Endothelial cell of umbilical vein (primary cell): ENCODE results near the gene ASCL3. TPM values are rescaled to one million over a fixed set of nuclear protein-coding genes. Genes with fewer than 3 reads are reported as not detected.

Experiments used
- BruUV-seq: library from RNA; stranded (reverse); fragments of 400-500 nt; replicated peaks from 2 replicates; lab custom pipeline; 2021; lab: Mats Ljungman, UMichigan
- CTCF ChIA-PET: fragments of 300-600, 350-600 bp; sonication (Branson Sonifier 250); formaldehyde crosslinking; loops from one replicate; lab custom pipeline; 2021; ENCODE audit warnings: antibody characterized with exemption, inconsistent platforms; lab: Charles Lee
- POLR2A ChIA-PET: fragments of 300-600, 350-600 bp; sonication (Branson Sonifier 250); formaldehyde crosslinking; loops from one replicate; lab custom pipeline; 2021; ENCODE audit warnings: antibody characterized with exemption, inconsistent platforms; lab: Charles Lee
- DNase-seq: peaks from one replicate; pipeline ENCODE4 v3.0.0-alpha.2; 2011; ENCODE audit warnings: low read depth, low spot score
- FAIRE-seq: peaks from 2 replicates; lab custom pipeline; 2011; peaks lifted over from hg19 to GRCh38; lab: Jason Lieb, UNC
- H2AFZ ChIP-seq: 2 replicates; pipeline ENCODE4 v1.6.0; 2012; ENCODE audit warnings: low read depth, low read length, control low read depth, inconsistent platforms
- H3K27ac ChIP-seq: 2 replicates; pipeline ENCODE4 v1.5.1; 2011; ENCODE audit warnings: low read depth, mild to moderate bottlenecking, control low read depth, low read length, moderate library complexity; ENCODE audit not compliant: insufficient read depth
- H3K27me3 ChIP-seq, 2 experiments: 2 replicates each; pipeline versions ENCODE4 v1.6.0 to v1.6.1; 2011; ENCODE audit warnings: low read length in 2 of 2, mixed read lengths in 1 of 2; ENCODE audit not compliant: control insufficient read depth in 2 of 2, insufficient read depth in 2 of 2
- H3K36me3 ChIP-seq, 2 experiments: 2 replicates in 1 of 2; 3 replicates in 1 of 2; pipeline ENCODE4 v1.5.1; 2011; ENCODE audit warnings: low read length in 2 of 2, mild to moderate bottlenecking in 1 of 2, moderate library complexity in 1 of 2; ENCODE audit not compliant: control insufficient read depth in 2 of 2, insufficient read depth in 2 of 2; ENCODE audit errors: extremely low read depth in 1 of 2
- H3K4me1 ChIP-seq: 3 replicates; pipeline ENCODE4 v1.5.1; 2011; ENCODE audit warnings: mild to moderate bottlenecking, low read length; ENCODE audit not compliant: control insufficient read depth, insufficient read depth; ENCODE audit errors: extremely low read depth
- H3K4me2 ChIP-seq: 2 replicates; pipeline ENCODE4 v1.6.1; 2011; ENCODE audit warnings: low read length, control low read depth, mixed read lengths; ENCODE audit not compliant: insufficient read depth
- H3K4me3 ChIP-seq, 3 experiments: fragments of 200-600 bp in 1 of 3; sonication (generic), shearing (Covaris generic) in 1 of 3; replicated peaks in 1 of 3; 2 replicates each; pipeline ENCODE4 v1.5.1; 2011 to 2016; ENCODE audit warnings: control low read depth in 3 of 3, low read length in 3 of 3, mild to moderate bottlenecking in 2 of 3, inconsistent platforms in 1 of 3, low read depth in 1 of 3, moderate library complexity in 1 of 3; ENCODE audit not compliant: insufficient read depth in 1 of 3
- H3K79me2 ChIP-seq: 2 replicates; pipeline ENCODE4 v1.6.0; 2012; ENCODE audit warnings: low read length, inconsistent platforms; ENCODE audit not compliant: control insufficient read depth, insufficient read depth
- H3K9ac ChIP-seq: replicated peaks from 2 replicates; pipeline ENCODE3; 2011; ENCODE audit warnings: low read length, control low read depth; ENCODE audit not compliant: insufficient read depth; ENCODE audit errors: extremely low read depth
- H3K9me1 ChIP-seq: replicated peaks from 3 replicates; pipeline ENCODE4 v1.6.0; 2011; ENCODE audit warnings: mild to moderate bottlenecking, low read length; ENCODE audit not compliant: control insufficient read depth, insufficient read depth; ENCODE audit errors: extremely low read depth
- H3K9me3 ChIP-seq: replicated peaks from 2 replicates; pipeline ENCODE4 v1.5.1; 2012; ENCODE audit warnings: low read length, inconsistent platforms; ENCODE audit not compliant: control insufficient read depth, insufficient read depth
- H4K20me1 ChIP-seq: replicated peaks from 2 replicates; pipeline ENCODE3; 2011; ENCODE audit warnings: mild to moderate bottlenecking, low read length; ENCODE audit not compliant: control insufficient read depth, insufficient read depth; ENCODE audit errors: extremely low read depth
- CTCF ChIP-seq, 2 donors: IDR thresholded peaks; 1 replicate in 1 of 2; 2 replicates in 1 of 2; pipeline ENCODE4 v1.5.1; 2011; ENCODE audit warnings: low read length in 2 of 2, mild to moderate bottlenecking in 2 of 2, moderate library complexity in 2 of 2, control low read depth in 1 of 2, inconsistent platforms in 1 of 2, low read depth in 1 of 2; ENCODE audit not compliant: insufficient read depth in 1 of 2; ENCODE audit errors: extremely low read depth in 1 of 2
- EZH2 ChIP-seq: IDR thresholded peaks from 2 replicates; pipeline ENCODE4 v1.6.1; 2012; ENCODE audit warnings: borderline replicate concordance, low read depth, mild to moderate bottlenecking, moderate library complexity, low read length, inconsistent platforms; ENCODE audit not compliant: severe bottlenecking
- FOS ChIP-seq: IDR thresholded peaks from 2 replicates; pipeline ENCODE4 v1.6.1; 2011; ENCODE audit warnings: mild to moderate bottlenecking, low read length, moderate library complexity, borderline replicate concordance; ENCODE audit not compliant: insufficient read depth
- GATA2 ChIP-seq: IDR thresholded peaks from 2 replicates; pipeline ENCODE4 v1.7.0; 2011; ENCODE audit warnings: low read depth, mild to moderate bottlenecking, moderate library complexity, mixed read lengths, low read length; ENCODE audit not compliant: insufficient read length, insufficient read depth
- JUN ChIP-seq: IDR thresholded peaks from 2 replicates; pipeline ENCODE4 v1.6.1; 2011; ENCODE audit warnings: borderline replicate concordance, low read depth; ENCODE audit not compliant: insufficient read length, insufficient read depth
- MAX ChIP-seq: IDR thresholded peaks from 2 replicates; pipeline ENCODE4 v1.6.1; 2011; ENCODE audit not compliant: insufficient read depth, insufficient read length
- MYC ChIP-seq: IDR thresholded peaks from one replicate; pipeline ENCODE4 v1.6.1; 2011; ENCODE audit warnings: mild to moderate bottlenecking, low read depth, low read length
- POLR2A ChIP-seq: IDR thresholded peaks from 2 replicates; pipeline ENCODE4 v1.6.1; 2012; ENCODE audit warnings: low read depth, mild to moderate bottlenecking, control low read depth, low read length
- POLR2AphosphoS5 ChIP-seq: IDR thresholded peaks from 2 replicates; pipeline ENCODE4 v1.6.1; 2012; ENCODE audit warnings: low read depth, mild to moderate bottlenecking, control low read depth, low read length, moderate library complexity; ENCODE audit not compliant: insufficient read depth
- dilution Hi-C: fragments of 300-500 bp; cut with MboI; formaldehyde crosslinking; loops from one replicate; pipeline ENCODE4 v1.15.0; 2019; ENCODE audit warnings: low sequenced_read_pairs; ENCODE audit not compliant: extremely low pct_ligation_motif_present
- intact Hi-C: fragments of 100-400 bp; cut with micrococcal nuclease; formaldehyde crosslinking; loops from one replicate; pipeline ENCODE4 v1.10.0; 2022
- polyA plus RNA-seq, 4 experiments: library from polyadenylated mRNA; depleted of rRNA in 3 of 4; stranded (reverse) in 3 of 4; unstranded in 1 of 4; fragments of >200 nt; gene quantifications; 2 replicates each; pipeline versions ENCODE4 v1.2.1 to v1.2.3, GENCODE V29; 2011 to 2012; ENCODE audit warnings: missing spikeins in 1 of 4
- total RNA-seq: library from RNA; stranded (reverse); gene quantifications from 2 replicates; pipeline ENCODE4 v1.2.3, GENCODE V29; 2021

The ASCL3 gene
- total and polyA plus RNA-seq, 2 donors (not counting 3 experiments of a cell fraction or from before 2014, with no cell fraction given) = not detected

- no peak overlapping the region for H3K9ac ChIP-seq
- ChIA-PET CTCF (interaction anchor here (1.0 to 2.0 kb wide), 2 partner anchors 12 to 33 kb away, joined by 4 to 5 read pairs; no protein-coding TSS in a partner anchor), POLR2A (interaction anchor here (0.7 kb wide), 1 partner anchor 16 kb away, joined by 4 read pairs; no protein-coding TSS in a partner anchor)
- no peak overlapping the region for H3K27ac ChIP-seq
- H3K4me3 ChIP-seq = no peak overlapping the region
- H2AFZ ChIP-seq = no peak overlapping the region
- no peaks in the 10 kb centered on the region for H3K9me3 ChIP-seq
- H3K36me3 ChIP-seq = peaks cover 3 to 9% of the 10 kb centered on the region in 2 experiments
- TF ChIP-seq CTCF (IDR thresholded peaks at IDR 0.05; ENCODE audit: extremely low read depth in 1 of 2, insufficient read depth in 1 of 2, low read depth in 1 of 2, low read length in 2 of 2) (no peak), MAX (no peak), GATA2 (no peak), MYC (no peak), POLR2AphosphoS5 (no peak), FOS (no peak), EZH2 (no peak), POLR2A (no peak), JUN (no peak)
- H3K4me2 ChIP-seq = no peak overlapping the region
- dilution Hi-C loops = no loop called here
- no peak for FAIRE-seq
- H4K20me1 ChIP-seq = no peaks in the 10 kb centered on the region
- DNase-seq = no peak
- H3K9me1 ChIP-seq = no peaks in the 10 kb centered on the region
- intact Hi-C loops = no loop called here
- no peaks in the 10 kb centered on the region for H3K79me2 ChIP-seq
- no peaks in the 10 kb centered on the region for H3K4me1 ChIP-seq
- H3K27me3 ChIP-seq = no peaks in the 10 kb centered on the region
- no TSS peak for BruUV-seq
These were observed 16.6 kb downstream of the ASCL3 start for GRCh38 chr11:8926236-8926635.
